Inferior parietal cortex (tissue), 1 donor: ENCODE measurements around the gene CUBN.
"Not testable (repeated sequence)": the region's sequence is repeated elsewhere in the genome, so short reads cannot be mapped to it uniquely, and the experiment has no call there.

Source experiments
- DNase-seq: peaks from one replicate; pipeline ENCODE4 v3.0.0-alpha.2; 2016; ENCODE audit errors: extremely low spot score

Gene CUBN

DNA sequence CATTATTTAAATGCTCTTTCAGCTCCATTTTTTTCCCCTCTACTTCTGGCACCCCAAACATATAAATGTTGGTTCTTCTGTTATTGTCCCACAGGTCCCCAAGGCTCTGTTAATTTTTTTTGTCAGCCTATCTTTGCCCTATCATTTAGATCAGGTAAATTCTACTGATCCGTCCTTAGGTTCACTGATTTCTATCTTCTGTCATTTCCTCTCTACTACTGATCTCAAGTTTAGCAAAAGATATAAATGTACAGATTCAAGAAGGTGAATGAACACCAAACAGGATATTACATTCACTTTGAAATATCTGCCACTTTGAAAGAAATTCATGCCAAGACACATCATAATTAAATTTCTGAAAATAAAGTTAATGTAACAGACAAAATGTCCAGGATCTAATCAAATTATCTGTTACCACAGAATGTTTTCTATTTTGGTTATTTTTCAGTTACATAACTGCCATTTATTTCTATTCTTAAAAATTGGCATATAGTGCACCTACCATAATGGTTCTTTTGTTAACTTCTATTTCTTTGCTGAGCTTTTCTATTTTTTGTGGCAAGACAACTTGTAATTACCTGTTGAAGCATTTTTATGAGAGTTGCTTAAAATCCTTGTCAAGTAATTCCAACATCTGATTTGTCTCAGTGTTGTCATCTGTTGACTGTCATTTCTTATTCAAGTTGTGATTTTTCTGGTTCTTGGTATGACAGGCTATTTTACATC is 12.1 kb upstream of the CUBN start:
- no peak for DNase-seq

DNA sequence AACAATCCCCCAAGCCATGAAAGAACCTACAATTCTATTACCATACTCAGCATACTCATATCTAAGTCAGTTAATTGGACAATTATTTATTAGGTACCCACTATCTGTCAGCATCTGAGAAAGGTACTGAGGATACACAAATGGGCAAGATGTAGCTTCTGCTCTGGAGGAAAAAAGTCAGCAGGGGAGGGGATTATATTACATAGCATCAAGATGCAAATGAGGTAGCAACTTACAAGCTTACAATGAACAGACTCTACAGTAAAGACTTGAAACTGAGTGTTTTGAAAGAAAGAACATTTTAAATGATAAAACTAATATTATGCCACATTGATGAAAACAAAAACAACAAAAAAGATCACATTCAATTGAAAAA is 10.8 kb upstream of the CUBN start:
- DNase-seq, result no peak

DNA sequence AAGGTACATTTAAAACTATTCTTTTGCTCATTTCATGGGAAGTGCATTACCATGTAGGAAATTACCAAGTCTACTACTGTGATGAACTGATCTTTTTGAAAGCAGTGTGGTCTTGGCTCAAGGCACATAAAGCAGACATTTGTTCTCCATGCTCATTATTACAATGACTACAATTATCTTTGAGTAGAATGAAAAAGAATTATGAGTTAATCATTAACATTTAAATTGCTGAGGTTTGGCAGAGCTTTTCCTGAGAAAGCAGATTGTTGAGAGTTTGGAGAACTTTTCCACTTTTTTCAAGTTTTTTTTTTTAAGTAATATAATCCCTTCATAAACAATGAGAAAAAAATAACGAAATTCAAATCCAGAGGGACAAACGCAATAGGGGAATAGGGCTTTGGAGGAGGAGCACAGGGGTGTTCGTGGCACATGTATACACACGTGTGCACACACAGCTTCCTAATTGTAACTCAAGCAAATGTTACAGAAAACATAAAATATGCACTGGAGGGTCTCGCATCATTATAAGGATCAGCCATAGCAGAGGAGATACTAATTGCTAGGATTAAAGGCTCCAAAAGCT is 8.9 kb upstream of the CUBN start:
- no peak for DNase-seq

DNA sequence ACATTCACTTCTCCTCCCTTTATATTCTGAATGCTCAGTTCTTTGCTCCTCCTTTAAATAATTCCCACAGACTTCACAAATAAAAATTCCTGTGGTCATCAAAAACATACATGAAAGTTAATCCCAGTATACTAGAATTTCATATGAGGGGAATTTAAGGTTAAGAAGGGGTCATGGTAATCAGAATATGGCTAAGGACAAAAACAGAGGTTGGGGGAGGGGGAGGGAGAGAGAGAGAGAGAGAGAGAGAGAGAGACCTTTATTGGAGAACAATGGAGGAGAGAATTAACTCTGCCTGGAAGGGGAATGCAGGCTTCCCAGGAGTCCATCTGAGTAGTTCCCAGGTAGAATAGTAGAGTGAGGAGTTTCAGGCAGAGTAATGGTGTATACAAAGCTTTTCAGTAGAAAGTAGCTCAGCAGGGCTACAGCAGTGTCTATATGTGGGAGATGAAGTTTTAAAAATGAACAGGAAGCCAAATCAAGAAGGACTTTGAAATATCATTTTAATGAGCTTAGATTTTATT is 5.2 kb upstream of the CUBN start:
- DNase-seq, result no peak

DNA sequence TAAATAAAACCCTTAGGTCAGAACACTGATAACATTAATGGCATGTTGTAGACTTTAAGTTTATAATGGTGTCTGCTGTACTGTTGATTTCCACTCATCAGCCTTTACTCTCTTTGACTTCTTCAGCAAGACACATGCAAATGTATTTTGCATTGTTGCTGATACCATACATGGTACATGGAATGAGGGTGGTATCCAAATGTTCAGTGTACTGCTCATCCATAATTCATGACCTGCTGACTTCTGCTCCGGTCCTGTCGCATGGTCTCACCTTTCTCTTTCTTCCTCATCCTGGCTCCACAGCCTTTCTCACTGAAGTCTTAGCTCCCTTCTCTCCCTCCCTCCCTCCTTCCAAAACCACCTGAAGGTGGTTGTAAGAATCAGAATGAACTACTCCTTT is 4.7 kb upstream of the CUBN start:
- DNase-seq, result no peak

DNA sequence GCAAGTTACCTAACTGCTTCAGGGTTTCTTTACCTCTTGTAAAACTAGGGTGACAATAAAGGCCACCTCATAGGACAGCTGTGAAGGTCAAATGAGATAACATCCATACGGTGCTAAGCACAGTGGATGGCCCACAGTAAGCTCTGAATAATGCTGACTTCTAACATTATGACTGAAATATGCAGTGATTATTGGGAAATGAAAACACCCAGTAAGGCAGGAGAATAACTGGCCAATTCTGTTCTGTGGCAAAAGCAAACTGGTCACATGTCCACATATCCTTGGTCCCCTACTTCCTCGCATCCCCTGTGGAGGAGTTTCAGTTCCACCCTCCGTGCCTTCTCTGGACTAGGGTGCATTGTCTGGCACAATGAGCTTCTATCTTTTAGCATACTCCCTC is 1.4 kb downstream of the CUBN start:
- no peak for DNase-seq

DNA sequence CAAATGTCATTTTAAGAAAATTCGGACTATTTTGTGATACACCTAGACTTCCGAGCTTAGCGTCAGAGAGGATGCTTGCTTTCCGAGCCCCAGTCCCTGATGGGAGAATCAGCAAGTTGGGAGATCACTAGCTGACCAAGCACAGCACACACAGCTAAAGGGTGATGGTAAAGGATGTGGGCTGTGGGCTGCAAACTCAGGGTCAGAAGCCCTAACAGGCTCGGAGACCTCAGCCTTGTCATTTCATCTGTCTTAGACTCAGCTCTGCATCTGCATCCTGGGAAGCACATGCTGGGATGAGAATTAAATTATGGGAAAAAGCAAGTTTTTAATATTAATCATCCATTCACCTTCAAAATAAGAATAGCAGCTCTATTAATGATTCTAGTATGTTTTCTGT is 3.3 kb downstream of the CUBN start:
- DNase-seq, result no peak

DNA sequence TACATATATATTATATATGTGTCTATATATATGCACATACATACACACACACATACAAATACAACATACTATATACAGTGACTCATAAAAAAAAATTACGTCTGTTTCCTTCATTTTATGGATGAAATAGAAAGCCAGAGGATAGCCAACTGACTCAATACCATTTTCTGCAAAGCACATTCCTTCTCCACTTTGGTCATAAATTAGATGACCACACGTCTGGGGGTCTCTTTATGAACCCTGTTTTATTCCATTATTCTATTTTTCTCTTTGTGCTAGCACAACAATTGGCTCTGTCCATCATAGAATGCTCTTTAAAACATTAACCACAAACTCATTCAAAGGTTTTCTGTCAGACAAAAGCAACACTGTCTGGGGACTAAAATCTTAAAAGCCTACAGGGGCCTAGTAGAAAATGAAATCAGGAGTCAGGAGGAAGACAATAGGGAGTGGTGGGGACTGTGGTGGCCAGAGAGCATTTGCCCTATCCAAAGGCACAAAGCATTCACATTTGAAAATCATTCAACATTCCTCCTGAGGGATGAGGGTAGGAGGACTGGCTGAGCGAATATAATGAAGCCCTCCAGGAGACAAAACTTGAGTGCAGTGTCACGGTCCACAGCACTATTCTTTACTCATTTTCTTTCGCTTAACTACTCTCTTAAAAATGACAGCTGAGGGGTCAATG is 4.3 kb downstream of the CUBN start:
- DNase-seq, result no peak

DNA sequence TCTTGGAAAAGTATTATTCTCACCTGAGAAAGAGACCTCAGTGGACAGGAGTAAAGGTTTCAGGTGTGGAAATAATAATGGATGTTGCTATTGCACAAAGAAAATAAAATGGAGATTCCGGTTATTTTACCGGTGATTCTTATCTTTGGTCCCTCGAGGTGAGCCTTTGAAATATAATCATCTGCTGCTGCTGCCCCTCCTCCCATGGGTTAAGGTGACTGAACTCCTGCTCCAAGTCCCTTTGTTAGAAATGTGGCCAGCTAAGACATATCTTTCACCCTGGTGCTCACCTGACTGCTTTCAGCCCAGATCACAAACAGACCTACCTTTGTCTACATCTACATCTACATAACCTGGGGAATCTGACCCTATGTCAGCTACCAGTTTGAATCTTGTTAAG is 5.7 kb downstream of the CUBN start:
- DNase-seq, result no peak

DNA sequence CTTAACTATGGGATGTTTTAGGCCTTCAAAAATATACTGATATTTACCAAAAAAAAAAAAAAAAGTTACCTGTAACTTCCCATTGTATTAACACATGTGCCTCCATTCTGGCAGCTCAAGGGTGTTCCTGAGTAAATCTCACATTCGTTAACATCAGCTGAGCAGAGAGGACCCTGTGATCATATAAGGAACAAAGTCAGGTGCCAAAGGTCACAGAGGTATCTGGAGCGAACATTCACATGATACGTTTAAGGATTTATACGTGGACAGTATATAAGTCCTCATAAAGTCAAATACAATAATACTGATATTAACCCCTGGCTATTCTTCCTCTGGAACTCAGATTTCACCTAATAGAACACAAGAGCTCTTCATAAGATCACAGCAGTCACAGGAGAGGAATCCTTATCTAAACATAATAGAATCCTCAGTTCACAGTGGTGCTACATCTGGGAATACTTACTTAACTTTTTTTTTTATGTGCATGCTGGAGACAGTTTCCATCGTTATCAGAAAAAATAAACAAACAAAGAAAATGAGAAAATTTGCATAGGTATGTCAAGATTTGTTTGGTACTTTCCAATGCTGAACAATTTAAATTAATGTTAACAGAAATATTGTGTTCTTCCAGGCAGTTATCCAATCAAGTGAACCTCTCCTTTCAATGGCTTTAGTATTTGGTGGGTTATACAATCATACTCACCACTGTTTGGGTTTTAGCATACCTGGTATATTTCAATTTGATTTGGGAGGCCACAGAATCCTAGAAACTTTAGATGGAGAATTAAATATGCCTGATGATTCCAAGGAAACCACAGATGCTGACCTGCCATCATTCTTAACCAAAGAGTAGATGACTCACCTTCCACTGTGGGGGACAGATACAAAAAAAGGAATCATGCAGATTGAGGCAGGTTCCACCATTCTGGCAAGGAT is 6.6 kb downstream of the CUBN start:
- DNase-seq, result no peak

DNA sequence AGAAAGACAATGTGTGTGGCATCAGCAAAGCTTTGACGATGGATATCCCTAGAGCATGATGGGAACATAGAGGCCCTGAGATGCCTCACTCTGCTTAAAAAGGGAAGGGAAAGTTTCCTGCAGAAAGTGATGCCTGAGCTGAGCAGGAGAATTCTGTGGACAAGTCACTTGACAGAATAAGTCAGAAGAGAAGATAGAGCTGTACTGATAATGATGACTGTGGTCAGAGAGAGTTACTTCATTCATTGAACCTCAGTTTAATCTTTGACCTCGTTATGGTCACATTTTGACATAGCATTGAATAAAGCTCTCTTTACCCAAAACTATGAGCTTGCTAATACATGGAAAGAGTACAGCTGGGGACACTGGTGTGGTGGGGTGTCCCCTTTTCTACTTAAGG is 7.6 kb downstream of the CUBN start:
- DNase-seq, result no peak

DNA sequence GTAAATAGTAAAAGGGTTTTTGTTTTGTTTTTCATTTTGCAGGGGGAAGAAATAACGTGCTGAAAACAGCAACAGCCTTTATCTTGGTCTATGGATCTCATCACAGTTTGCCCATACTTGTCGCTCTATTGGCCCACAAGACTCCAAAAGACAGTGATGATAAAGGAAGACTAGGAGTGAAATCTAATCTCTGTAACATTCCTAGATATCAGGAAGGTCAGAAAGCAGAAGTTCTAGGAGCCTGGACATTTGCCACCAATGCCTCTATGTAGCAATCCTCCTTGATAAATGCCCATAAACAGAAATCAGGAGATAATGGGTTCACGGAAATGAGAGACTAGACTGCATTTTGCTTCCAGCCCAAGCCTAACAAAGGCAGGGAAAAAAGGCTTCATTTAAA is 8.9 kb downstream of the CUBN start:
- DNase-seq, result no peak

DNA sequence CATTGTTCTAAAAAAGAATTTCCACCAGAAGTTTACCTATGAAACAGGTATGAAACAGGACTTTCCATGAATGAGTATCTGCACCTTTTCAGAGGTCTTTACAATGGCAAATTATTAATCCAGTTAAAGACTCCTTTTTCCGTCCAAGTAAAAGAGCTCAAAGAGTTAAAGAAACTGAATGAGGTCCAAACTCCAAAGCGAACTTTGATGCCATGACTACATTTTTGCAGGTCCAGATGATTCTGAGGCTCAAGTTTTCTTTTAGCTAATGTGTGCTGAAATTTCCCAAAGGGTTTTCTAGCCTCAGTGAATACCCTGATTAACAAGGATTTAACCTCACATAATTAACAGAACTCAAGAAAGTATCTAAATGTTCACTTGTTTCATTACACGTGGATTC is 9.8 kb downstream of the CUBN start:
- DNase-seq, result no peak

DNA sequence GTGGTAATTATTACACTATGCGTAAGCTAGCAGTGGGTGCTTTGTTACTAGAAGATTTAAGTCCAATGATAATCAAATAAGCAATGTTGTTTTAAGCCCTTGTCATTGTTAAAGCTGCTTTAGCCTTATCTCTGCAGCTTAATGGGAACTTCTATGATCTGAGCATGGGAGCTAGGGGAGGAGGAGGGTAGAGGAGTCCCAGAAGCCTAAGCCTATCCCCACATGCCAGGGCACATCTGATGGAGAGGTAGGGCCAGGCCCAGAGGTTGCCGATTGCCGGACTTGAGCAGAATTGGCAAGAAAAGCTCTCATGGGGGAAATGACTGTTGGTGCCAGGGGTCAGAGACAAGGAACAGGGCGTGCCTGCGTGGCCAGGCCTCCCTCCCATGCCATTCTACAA is 13.4 kb downstream of the CUBN start:
- DNase-seq, result no peak

DNA sequence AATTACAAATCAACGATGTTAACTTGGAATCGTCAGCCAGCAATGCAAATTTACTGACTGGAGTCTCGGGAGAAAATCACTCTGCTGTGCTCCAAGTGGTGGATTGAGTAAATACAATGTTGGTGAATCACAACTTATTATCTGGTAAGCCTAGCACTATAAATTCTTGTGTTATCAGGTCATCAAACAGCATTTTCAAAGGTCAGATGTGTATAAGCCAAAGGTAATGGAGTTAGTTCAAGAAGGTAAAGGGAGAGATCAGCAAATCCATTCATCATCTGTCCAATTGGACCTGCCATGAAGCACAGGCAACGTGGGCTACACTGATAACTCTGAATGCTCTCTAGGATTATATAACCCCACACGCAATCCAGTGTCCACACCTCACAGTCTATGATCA is 13.9 kb downstream of the CUBN start:
- DNase-seq, result no peak

DNA sequence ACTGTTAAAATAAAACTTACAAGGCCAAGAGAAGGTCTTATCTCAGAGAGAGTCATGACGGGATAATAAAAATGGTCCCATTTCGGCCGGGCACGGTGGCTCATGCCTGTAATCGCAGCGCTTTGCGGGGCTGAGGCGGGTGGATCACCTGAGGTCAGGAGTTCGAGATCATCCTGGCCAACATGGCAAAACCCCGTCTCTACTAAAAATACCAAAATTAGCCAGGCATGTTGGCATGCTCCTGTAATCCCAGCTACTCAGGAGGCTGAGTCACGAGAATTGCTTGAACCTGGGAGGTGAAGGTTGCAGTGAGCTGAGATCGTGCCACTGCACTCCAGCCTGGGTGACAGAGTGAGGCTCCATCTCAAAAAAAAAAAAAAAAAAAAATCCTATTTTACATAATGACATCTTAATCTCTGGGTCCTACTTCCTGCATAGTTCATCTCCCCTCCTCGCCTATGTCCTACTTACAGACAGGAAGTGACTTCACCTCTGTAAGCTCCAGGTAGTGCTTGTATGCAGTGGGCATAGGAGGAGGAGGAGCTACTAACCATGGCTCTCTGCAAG is 14.7 kb downstream of the CUBN start:
- DNase-seq, result not testable (repeated sequence)

DNA sequence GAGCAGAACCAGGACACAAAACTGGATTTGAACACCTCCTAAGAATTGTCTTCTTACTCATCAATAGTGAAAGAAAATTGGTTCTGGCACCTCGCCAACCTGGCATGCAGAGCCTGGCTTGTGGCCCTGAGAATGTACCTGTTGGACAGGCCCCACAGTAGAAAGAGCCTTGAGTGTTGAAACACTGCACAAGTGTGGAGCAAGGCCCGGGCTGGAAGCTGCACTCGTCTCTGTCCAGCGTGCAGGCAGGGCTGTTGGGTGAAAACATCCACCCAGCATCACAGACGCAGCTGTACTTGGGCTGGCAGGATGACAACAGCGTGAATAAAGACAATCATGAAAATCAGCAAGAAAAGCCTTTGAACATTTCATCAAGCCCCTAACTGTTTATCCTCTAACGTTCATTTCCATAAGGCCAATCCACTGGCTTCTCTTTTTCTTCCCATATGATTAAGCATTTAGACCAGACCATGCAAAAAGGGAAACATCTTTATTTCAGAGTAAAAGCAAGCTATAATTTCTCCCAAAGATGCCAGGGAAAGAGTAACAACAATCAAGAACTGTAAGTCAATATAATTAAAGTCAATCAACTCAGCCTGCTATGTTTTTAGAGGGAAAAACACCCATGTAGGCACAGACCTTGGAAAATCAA is 15.6 kb downstream of the CUBN start:
- no peak for DNase-seq

DNA sequence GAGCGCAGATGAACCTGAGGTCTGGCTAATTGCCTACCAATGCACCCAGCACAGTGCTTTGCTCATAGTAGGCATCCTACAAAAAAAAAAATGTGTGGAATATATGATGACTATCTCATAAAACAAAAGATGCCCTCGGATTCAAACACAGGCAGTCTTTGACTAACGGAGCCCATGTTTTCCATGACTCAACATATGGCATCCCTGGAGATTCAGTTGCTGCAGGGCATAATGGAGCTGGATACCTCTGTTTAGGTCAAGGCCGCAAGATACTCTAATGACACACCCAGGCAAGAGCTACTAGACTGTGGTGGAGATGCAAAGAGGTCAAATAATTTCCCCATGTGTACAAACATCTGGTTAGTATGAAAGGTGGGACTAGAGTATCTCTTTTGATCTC is 16.3 kb downstream of the CUBN start:
- no peak for DNase-seq

DNA sequence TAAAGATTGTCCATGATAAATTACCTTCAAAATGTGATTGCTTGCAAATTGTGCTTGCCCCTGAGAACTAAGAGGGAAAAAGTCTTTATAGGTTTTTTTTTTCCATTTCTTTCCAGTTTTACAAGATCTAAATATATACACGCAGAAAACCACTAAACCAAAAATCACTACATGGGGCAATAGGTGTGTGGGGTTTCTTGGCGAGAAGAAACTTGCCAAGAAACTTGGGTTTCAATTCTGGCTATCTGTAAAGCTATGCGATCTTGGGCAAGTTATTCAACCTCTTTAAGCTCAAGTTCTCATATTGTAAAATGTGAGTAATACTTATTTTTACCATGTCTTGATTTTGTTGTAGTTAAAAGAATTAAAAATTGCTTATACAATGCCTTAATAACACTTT is 17.0 kb downstream of the CUBN start:
- DNase-seq, result no peak

DNA sequence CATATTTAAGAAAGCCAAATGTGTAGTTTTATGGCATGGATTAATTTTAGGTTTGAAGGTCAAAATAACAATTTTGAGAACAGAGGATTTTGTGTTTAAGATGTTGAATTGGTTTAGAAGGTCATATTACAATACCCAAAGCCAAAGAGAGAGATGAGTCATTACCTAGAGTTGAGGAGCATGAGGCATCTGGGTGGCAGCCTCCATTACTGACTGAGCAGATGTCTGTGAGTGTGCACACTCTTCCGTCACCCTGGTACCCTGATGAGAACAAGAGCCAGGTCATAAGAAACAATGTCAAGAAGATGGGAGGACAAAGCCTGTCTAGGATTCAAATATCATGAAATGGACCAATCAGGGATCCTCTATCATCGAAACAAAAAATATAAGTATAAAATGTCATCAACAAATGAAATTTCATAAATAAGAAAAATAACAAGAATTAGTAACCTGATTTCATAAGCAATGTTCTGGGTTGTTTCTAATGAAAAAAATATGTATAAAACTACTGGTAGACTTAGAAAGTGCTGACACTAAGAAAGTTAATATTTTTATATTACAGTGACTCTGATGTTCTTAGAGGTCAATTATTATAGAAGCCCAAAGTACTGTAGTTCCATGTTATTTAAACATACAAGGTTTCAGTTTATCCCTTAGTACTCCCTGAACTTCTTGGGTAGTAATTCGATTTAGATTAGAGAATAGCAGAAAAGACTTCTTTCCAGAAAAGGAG is 20.0 kb downstream of the CUBN start:
- no peak for DNase-seq

DNA sequence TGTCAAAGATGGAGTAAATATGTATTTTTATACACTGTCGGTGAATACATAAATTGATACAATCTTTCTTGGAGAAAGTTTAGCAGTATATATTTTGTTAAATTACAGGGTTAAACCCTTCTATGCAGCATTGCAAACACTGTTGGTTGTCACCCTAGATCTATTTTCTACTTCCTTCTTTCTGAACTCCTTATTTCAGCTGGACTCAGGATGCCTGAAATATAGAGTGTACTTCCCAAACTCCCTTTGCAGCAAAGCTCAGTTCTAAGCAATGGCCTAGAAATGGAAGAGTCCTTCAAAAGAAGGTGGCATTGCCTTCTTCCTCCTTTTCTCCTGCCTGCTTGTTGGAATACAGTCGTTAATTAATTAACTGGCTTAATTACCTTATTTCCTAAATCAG is 20.6 kb downstream of the CUBN start:
- no peak for DNase-seq
